GM12873 (cell line): Measurements from ENCODE around the gene VCAN.

Source experiments
- TF ChIP-seq, protein P1 (sequence below): IDR thresholded peaks from 2 replicates; pipeline ENCODE4 v1.5.1; 2012; ENCODE audit warnings: low read depth, mild to moderate bottlenecking, moderate library complexity, low read length, control low read depth; ENCODE audit not compliant: insufficient read depth; ENCODE audit errors: missing control alignments

The VCAN gene

GRCh38 chr5:83564069-83564749, 92.7 kb downstream of the VCAN start:
- TF ChIP-seq, protein P1, sequence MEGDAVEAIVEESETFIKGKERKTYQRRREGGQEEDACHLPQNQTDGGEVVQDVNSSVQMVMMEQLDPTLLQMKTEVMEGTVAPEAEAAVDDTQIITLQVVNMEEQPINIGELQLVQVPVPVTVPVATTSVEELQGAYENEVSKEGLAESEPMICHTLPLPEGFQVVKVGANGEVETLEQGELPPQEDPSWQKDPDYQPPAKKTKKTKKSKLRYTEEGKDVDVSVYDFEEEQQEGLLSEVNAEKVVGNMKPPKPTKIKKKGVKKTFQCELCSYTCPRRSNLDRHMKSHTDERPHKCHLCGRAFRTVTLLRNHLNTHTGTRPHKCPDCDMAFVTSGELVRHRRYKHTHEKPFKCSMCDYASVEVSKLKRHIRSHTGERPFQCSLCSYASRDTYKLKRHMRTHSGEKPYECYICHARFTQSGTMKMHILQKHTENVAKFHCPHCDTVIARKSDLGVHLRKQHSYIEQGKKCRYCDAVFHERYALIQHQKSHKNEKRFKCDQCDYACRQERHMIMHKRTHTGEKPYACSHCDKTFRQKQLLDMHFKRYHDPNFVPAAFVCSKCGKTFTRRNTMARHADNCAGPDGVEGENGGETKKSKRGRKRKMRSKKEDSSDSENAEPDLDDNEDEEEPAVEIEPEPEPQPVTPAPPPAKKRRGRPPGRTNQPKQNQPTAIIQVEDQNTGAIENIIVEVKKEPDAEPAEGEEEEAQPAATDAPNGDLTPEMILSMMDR, result peak; percentile 41

GRCh38 chr5:83567741-83568140, 96.2 kb downstream of the VCAN start:
- TF ChIP-seq, protein P1, result no peak

- TF ChIP-seq, protein P1, result no peak
Observed at GRCh38 chr5:83568186-83568585, 96.6 kb downstream of the VCAN start.

DNA sequence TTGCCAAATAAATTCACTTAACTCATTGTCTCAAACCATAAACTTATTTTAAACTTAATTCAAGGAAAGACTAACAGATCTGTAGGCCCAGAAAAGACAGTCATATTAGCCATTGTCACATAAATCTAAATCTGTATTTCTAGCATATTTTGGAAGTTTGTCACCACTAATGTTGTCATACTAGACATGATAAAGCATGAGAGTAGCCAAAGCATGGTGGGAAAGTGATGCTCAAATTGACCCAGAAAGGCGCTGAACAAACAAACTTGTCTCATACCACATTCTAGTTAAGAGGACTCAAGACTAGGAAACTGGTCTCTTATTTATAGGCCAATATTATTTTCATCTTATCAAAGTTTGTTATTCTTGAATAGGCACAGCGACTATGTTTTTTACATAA, 99.4 kb downstream of the VCAN start:
- TF ChIP-seq, protein P1, result no peak

- TF ChIP-seq, protein P1, result no peak
Observed at GRCh38 chr5:83572271-83572670, 100.7 kb downstream of the VCAN start.

- TF ChIP-seq, protein P1, result no peak
Observed at GRCh38 chr5:83576341-83576740, 104.8 kb downstream of the VCAN start.

DNA sequence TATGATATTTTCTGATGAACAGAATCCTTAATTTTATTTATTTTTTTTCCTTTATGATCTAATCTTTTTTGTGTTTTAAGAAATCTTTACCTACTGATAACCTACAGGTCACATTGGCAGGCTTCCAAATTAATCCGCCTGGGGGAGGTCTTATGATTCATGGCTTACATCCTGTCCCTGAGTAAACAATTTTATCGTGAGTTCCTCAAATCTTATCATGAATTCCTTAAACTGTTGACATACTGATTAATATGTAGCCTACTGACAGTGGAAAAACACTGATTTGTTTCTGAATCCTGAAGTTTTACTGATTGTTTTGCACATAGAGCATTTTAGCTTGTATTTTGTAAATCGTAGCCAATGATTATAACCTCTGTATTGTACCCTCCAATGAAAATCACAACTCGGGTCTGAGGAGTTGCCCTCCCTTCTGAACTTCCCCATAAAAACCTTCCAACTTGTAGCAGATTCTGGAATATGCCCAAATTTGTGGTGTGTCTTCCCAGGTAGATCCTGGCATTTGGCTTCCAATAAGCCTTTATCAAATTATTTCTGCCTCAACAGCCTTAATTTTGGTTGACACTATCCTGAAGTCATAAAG, 105.6 kb downstream of the VCAN start:
- TF ChIP-seq, protein P1, result no peak
